GM23338 (cell line): Measurements from ENCODE around the gene VHLL. TPM values are rescaled to one million over a fixed set of nuclear protein-coding genes. Genes with fewer than 3 reads are reported as not detected.

Experiments
- ATAC-seq: fragments of 200-7000 bp; cut with Tn5 transposase; 3 replicates; pipeline ENCODE4 v1.9.1; 2020
- DNase-seq: peaks from one replicate; pipeline ENCODE4 v3.0.0-alpha.2; 2015; ENCODE audit warnings: low spot score
- H2AFZ ChIP-seq: fragments of 200-600 bp; sonication (generic); 2 replicates; pipeline ENCODE4 v1.8.0; 2016; ENCODE audit warnings: antibody characterized with exemption, mild to moderate bottlenecking, moderate library complexity
- H3F3A ChIP-seq: fragments of 200-600 bp; sonication (generic); replicated peaks from 2 replicates; pipeline ENCODE4 v1.8.0; 2017; ENCODE audit warnings: antibody characterized with exemption, mixed run types, low read depth
- H3K27ac ChIP-seq: fragments of 200-600 bp; sonication (generic); 2 replicates; pipeline ENCODE4 v1.6.1; 2016; ENCODE audit warnings: low read depth
- H3K27me3 ChIP-seq: fragments of 200-600 bp; sonication (generic); 2 replicates; pipeline ENCODE4 v1.8.0; 2016; ENCODE audit warnings: mild to moderate bottlenecking, mixed run types, moderate library complexity; ENCODE audit not compliant: insufficient read depth
- H3K36me3 ChIP-seq: fragments of 200-600 bp; sonication (generic); 2 replicates; pipeline ENCODE4 v1.8.0; 2016; ENCODE audit warnings: mild to moderate bottlenecking; ENCODE audit not compliant: insufficient read depth
- H3K4me1 ChIP-seq: fragments of 200-600 bp; sonication (generic); 2 replicates; pipeline ENCODE4 v1.8.0; 2016; ENCODE audit warnings: mild to moderate bottlenecking, moderate library complexity; ENCODE audit not compliant: insufficient read depth
- H3K4me2 ChIP-seq: fragments of 200-600 bp; sonication (generic); 2 replicates; pipeline ENCODE4 v1.7.1; 2017; ENCODE audit warnings: mixed run types
- H3K4me3 ChIP-seq: fragments of 200-600 bp; sonication (generic); 2 replicates; pipeline ENCODE4 v1.6.1; 2016; ENCODE audit warnings: mixed run types
- H3K79me2 ChIP-seq: fragments of 200-600 bp; sonication (generic); replicated peaks from 2 replicates; pipeline ENCODE4 v1.8.0; 2017; ENCODE audit warnings: mild to moderate bottlenecking; ENCODE audit not compliant: insufficient read depth
- H3K9me2 ChIP-seq: fragments of 200-600 bp; sonication (generic); 2 replicates; pipeline ENCODE4 v1.8.0; 2017; ENCODE audit not compliant: insufficient read depth
- H4K20me1 ChIP-seq: fragments of 200-600 bp; sonication (generic); replicated peaks from 2 replicates; pipeline ENCODE4 v1.8.0; 2017; ENCODE audit warnings: mild to moderate bottlenecking; ENCODE audit not compliant: insufficient read depth
- H3K27ac Mint-ChIP-seq: 2 replicates; pipeline ENCODE4 v1.8.0; 2020; ENCODE audit warnings: inconsistent platforms, mild to moderate bottlenecking, moderate library complexity, mixed read lengths
- H3K27me3 Mint-ChIP-seq: 3 replicates; pipeline ENCODE4 v1.8.0; 2022; ENCODE audit warnings: low read depth, mild to moderate bottlenecking, moderate library complexity, mixed read lengths, inconsistent platforms; ENCODE audit not compliant: insufficient read depth, poor library complexity
- H3K36me3 Mint-ChIP-seq: 3 replicates; pipeline ENCODE4 v1.8.0; 2021; ENCODE audit warnings: low read depth, mild to moderate bottlenecking, inconsistent platforms, moderate library complexity, mixed read lengths
- H3K4me1 Mint-ChIP-seq: 3 replicates; pipeline ENCODE4 v1.8.0; 2020; ENCODE audit warnings: mild to moderate bottlenecking, inconsistent platforms, mixed read lengths
- H3K4me3 Mint-ChIP-seq: 3 replicates; pipeline ENCODE4 v1.8.0; 2021; ENCODE audit warnings: moderate library complexity, mild to moderate bottlenecking, inconsistent platforms, mixed read lengths
- H3K9me3 Mint-ChIP-seq: 3 replicates; pipeline ENCODE4 v1.8.0; 2020; ENCODE audit warnings: moderate library complexity, mild to moderate bottlenecking, inconsistent platforms, mixed read lengths
- CREB1 ChIP-seq: fragments of 250-450 bp; sonication (Bioruptor Pico); IDR thresholded peaks from 2 replicates; pipeline ENCODE4 v1.5.0; 2020; ENCODE audit warnings: low read depth, mild to moderate bottlenecking, moderate library complexity
- EZH2 ChIP-seq: fragments of 200-600 bp; sonication (generic); IDR thresholded peaks from one replicate; pipeline ENCODE4 v1.8.0; 2017; ENCODE audit warnings: antibody characterized with exemption, mild to moderate bottlenecking, low read depth; ENCODE audit not compliant: unreplicated experiment
- EZH2phosphoT487 ChIP-seq: fragments of 200-600 bp; sonication (generic); IDR thresholded peaks from one replicate; pipeline ENCODE4 v1.8.1; 2018; ENCODE audit warnings: antibody characterized with exemption; ENCODE audit not compliant: unreplicated experiment
- JUNB ChIP-seq: IDR thresholded peaks from one replicate; pipeline ENCODE4 v1.6.1; 2016; ENCODE audit warnings: antibody characterized with exemption; ENCODE audit not compliant: unreplicated experiment
- POLR2AphosphoS5 ChIP-seq: IDR thresholded peaks from 2 replicates; pipeline ENCODE4 v1.6.1; 2016; ENCODE audit warnings: antibody characterized with exemption, low read depth
- STAT1 ChIP-seq: IDR thresholded peaks from one replicate; pipeline ENCODE4 v1.6.1; 2016; ENCODE audit warnings: antibody characterized with exemption; ENCODE audit not compliant: unreplicated experiment
- ZNF114 ChIP-seq: fragments of 250-450 bp; sonication (Bioruptor Pico); IDR thresholded peaks from 2 replicates; pipeline ENCODE4 v1.5.0; 2020; ENCODE audit warnings: mild to moderate bottlenecking, moderate library complexity
- ZNF331 ChIP-seq: fragments of 250-450 bp; sonication (Bioruptor Pico); IDR thresholded peaks from 2 replicates; pipeline ENCODE4 v1.5.0; 2020; ENCODE audit warnings: low read depth, mild to moderate bottlenecking, moderate library complexity
- polyA plus RNA-seq: library from polyadenylated mRNA; unstranded; fragments of >200 nt; fragmentation: Nextera tagmentation; extraction: Ambion mirVana; gene quantifications from 2 replicates; pipeline ENCODE4 v1.2.1, GENCODE V29; 2016
- total RNA-seq: library from RNA; depleted of rRNA; stranded (reverse); fragments of >200 nt; shearing (Covaris generic); gene quantifications from 2 replicates; pipeline ENCODE4 v1.2.3, GENCODE V29; 2014
- TF ChIP-seq, protein P1 (sequence below): IDR thresholded peaks from one replicate; pipeline ENCODE4 v1.6.1; 2018; ENCODE audit warnings: antibody characterized with exemption; ENCODE audit not compliant: unreplicated experiment
- TF ChIP-seq, protein P2 (sequence below): IDR thresholded peaks from 2 replicates; pipeline ENCODE4 v1.6.1; 2016; ENCODE audit warnings: antibody characterized with exemption
- TF ChIP-seq, protein P3 (sequence below), 2 experiments: fragments of 200-600 bp in 1 of 2; sonication (generic) in 1 of 2; conservative IDR thresholded peaks; 2 replicates each; pipeline versions ENCODE4 v1.5.1 to v1.6.1; 2016 to 2017; ENCODE audit warnings: antibody characterized with exemption in 2 of 2, low read depth in 2 of 2, mild to moderate bottlenecking in 2 of 2, moderate library complexity in 1 of 2

The VHLL gene
- total and polyA plus RNA-seq, 2 experiments from 2014 or later = not detected

DNA sequence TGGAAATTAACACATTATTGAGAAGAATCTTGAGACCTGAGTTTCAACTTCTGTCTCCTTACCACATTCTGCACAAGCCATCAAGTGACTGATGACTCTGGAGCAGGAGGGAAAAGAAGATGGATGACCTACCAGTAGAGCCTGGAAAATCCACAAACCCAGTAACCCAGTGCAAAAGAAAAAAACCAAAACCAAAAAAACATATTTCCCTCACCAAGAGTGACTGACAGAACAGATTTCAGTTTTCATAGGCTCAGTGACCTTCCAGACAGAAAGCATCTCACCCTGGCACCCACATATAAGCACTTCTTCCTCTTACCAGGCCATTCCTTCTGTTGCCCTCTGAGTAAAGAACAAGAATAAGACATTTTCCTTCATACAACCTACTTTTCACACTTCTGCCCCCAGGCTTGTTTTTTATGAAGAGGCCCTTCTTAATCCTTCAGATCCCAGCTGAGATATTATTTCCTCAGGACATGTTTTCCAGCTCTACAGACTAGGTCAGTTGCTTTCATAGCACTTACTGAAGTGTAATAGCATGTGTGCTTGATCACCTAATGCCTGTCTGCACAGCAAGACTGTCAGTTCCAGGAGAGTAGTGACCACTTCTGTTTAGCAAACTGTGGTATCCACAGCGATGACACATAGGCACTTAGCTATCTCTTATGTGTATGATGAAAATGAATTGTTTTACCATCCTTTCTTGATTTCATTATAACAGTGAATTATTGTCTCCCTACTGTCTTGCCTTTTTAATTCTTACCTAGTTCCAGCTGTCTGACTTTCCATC lies 43.3 kb upstream of the VHLL start (continued):
- TF ChIP-seq, protein P1, sequence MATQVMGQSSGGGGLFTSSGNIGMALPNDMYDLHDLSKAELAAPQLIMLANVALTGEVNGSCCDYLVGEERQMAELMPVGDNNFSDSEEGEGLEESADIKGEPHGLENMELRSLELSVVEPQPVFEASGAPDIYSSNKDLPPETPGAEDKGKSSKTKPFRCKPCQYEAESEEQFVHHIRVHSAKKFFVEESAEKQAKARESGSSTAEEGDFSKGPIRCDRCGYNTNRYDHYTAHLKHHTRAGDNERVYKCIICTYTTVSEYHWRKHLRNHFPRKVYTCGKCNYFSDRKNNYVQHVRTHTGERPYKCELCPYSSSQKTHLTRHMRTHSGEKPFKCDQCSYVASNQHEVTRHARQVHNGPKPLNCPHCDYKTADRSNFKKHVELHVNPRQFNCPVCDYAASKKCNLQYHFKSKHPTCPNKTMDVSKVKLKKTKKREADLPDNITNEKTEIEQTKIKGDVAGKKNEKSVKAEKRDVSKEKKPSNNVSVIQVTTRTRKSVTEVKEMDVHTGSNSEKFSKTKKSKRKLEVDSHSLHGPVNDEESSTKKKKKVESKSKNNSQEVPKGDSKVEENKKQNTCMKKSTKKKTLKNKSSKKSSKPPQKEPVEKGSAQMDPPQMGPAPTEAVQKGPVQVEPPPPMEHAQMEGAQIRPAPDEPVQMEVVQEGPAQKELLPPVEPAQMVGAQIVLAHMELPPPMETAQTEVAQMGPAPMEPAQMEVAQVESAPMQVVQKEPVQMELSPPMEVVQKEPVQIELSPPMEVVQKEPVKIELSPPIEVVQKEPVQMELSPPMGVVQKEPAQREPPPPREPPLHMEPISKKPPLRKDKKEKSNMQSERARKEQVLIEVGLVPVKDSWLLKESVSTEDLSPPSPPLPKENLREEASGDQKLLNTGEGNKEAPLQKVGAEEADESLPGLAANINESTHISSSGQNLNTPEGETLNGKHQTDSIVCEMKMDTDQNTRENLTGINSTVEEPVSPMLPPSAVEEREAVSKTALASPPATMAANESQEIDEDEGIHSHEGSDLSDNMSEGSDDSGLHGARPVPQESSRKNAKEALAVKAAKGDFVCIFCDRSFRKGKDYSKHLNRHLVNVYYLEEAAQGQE = no peak
- no peak for TF ChIP-seq EZH2phosphoT487
- no peak for TF ChIP-seq STAT1
- no peak for TF ChIP-seq POLR2AphosphoS5
- TF ChIP-seq, protein P2, sequence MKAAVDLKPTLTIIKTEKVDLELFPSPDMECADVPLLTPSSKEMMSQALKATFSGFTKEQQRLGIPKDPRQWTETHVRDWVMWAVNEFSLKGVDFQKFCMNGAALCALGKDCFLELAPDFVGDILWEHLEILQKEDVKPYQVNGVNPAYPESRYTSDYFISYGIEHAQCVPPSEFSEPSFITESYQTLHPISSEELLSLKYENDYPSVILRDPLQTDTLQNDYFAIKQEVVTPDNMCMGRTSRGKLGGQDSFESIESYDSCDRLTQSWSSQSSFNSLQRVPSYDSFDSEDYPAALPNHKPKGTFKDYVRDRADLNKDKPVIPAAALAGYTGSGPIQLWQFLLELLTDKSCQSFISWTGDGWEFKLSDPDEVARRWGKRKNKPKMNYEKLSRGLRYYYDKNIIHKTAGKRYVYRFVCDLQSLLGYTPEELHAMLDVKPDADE = no peak
- no peak for TF ChIP-seq EZH2
- no peak for TF ChIP-seq ZNF114 (CRISPR knock-in tag)
- TF ChIP-seq CREB1 (CRISPR knock-in tag) = no peak

DNA sequence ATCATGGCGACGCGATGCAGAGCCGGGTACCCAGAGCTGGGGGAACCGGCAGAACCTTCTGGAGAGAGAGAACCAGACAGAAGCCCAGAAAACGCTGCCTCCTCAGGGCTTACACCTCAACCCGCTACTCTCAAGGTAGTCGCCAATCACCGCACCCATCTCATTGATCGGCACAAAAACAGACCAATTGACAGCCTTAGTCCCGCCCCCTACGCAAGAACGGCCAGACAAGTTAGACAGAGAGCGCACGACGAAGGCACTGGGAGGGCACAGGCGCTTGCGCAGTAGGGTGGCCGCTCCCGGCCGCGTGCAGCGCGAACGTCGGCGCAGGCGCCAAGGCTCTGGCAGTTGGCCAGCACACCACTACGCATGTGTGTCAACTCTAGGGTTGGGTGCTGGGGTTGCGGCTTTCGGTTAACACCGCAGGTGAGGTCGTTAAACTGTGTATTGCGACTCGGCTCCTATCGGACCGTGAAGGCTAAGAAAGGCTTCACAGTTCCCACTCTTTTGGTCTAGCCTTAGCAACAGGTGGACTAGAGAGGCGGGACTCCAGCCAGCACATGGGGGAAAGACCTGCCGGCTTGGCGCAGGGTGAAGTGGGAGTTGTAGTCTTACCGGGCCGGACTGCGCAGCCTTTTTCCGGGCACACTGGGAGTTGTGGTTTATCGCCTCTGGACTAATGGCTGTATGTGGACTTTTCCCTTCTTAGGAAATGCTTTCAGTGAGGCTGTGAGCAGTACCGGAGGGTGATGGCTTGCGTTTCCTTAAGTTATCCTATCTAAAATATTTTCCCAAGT lies 39.3 kb upstream of the VHLL start, which contains the start of the genes CCT3 and TSACC:
TSS of gene CCT3 (minus strand) at position 113 of the 797 bp plus-strand sequence. CDS start at position 5, 108 bp downstream.
TSS of gene TSACC (plus strand) at position 347 of the 797 bp plus-strand sequence. CDS start 1,232 bp downstream, outside the sequence.
- peaks cover 9% of the 10 kb centered on the region for H3K4me1 ChIP-seq
- peak within 1 kb of the TSS; percentile 100 for H3K4me3 Mint-ChIP-seq
- peak; percentile 100 for DNase-seq
- H3K9me3 Mint-ChIP-seq = peaks cover 6% of the 10 kb centered on the region; the same call in 1 of the 3 replicates
- peak within 1 kb of the TSS; percentile 85 for H3K4me2 ChIP-seq
- H4K20me1 ChIP-seq = peaks cover 35% of the 10 kb centered on the region
- H3K27ac ChIP-seq = peak within 1 kb of the TSS; percentile 72; the same call in 1 of the 2 replicates
- H3K27me3 Mint-ChIP-seq = peaks cover 10% of the 10 kb centered on the region
- peak within 1 kb of the TSS; percentile 83 for H2AFZ ChIP-seq
- peak; percentile 96 for ATAC-seq
- H3K4me3 ChIP-seq = peak within 1 kb of the TSS; percentile 95
- no peaks in the 10 kb centered on the region for H3K9me2 ChIP-seq
- no peaks in the 10 kb centered on the region for H3K27me3 ChIP-seq
- H3K36me3 Mint-ChIP-seq = peaks cover 47% of the 10 kb centered on the region
- peaks cover 22% of the 10 kb centered on the region for H3K36me3 ChIP-seq
- H3K79me2 ChIP-seq = peaks cover 46% of the 10 kb centered on the region
- peaks cover 16% of the 10 kb centered on the region; the same call in 1 of the 2 replicates for H3F3A ChIP-seq
- peak within 1 kb of the TSS; percentile 98 for H3K27ac Mint-ChIP-seq
- H3K4me1 Mint-ChIP-seq = peaks cover 13% of the 10 kb centered on the region
- TF ChIP-seq, protein P1 = peak; percentile 10
- TF ChIP-seq, protein P2 = peak; percentile 97
- TF ChIP-seq JUNB (no peak), EZH2phosphoT487 (no peak), ZNF331 (CRISPR knock-in tag) (no peak), ZNF114 (CRISPR knock-in tag) (no peak), CREB1 (CRISPR knock-in tag) (peak; percentile 91)
- TF ChIP-seq, protein P3, sequence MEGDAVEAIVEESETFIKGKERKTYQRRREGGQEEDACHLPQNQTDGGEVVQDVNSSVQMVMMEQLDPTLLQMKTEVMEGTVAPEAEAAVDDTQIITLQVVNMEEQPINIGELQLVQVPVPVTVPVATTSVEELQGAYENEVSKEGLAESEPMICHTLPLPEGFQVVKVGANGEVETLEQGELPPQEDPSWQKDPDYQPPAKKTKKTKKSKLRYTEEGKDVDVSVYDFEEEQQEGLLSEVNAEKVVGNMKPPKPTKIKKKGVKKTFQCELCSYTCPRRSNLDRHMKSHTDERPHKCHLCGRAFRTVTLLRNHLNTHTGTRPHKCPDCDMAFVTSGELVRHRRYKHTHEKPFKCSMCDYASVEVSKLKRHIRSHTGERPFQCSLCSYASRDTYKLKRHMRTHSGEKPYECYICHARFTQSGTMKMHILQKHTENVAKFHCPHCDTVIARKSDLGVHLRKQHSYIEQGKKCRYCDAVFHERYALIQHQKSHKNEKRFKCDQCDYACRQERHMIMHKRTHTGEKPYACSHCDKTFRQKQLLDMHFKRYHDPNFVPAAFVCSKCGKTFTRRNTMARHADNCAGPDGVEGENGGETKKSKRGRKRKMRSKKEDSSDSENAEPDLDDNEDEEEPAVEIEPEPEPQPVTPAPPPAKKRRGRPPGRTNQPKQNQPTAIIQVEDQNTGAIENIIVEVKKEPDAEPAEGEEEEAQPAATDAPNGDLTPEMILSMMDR (conservative IDR thresholded peaks at IDR 0.05; ENCODE audit: low read depth in 2 of 2) = 0 out of 4 replicates have a peak, but pooled peaks of 1 of the 2 experiments have one; percentile 5
